Astrocyte (in vitro differentiated cells and primary cell): ENCODE results near the gene TGFB3. TPM values are rescaled to one million over a fixed set of nuclear protein-coding genes. Genes with fewer than 3 reads are reported as not detected.
A peak's percentile ranks its signal among the peaks of the same experiment; 100 is the strongest.

ENCODE experiments used
- DNase-seq: peaks from one replicate; pipeline ENCODE4 v3.0.0-alpha.2; 2010; ENCODE audit warnings: low read depth
- FAIRE-seq: peaks from 2 replicates; lab custom pipeline; 2011; peaks lifted over from hg19 to GRCh38; lab: Jason Lieb, UNC
- H2AFZ ChIP-seq: 2 replicates; pipeline ENCODE4 v1.6.0; 2012; ENCODE audit warnings: low read depth, low read length, inconsistent platforms
- H3K27ac ChIP-seq: 2 replicates; pipeline ENCODE4 v1.5.1; 2011; ENCODE audit warnings: low read depth, low read length, inconsistent platforms
- H3K27me3 ChIP-seq: 2 replicates; pipeline ENCODE4 v1.6.0; 2011; ENCODE audit warnings: low read length, inconsistent platforms; ENCODE audit not compliant: insufficient read depth
- H3K36me3 ChIP-seq: 2 replicates; pipeline ENCODE4 v1.5.1; 2011; ENCODE audit warnings: low read length, inconsistent platforms; ENCODE audit not compliant: insufficient read depth
- H3K4me1 ChIP-seq: 2 replicates; pipeline ENCODE4 v1.5.1; 2011; ENCODE audit warnings: low read length, inconsistent platforms; ENCODE audit not compliant: insufficient read depth
- H3K4me2 ChIP-seq: 2 replicates; pipeline ENCODE4 v1.6.0; 2012; ENCODE audit warnings: low read length, inconsistent platforms
- H3K4me3 ChIP-seq: 2 replicates; pipeline ENCODE4 v1.5.1; 2011; ENCODE audit warnings: low read depth, mild to moderate bottlenecking, low read length, inconsistent platforms; ENCODE audit not compliant: insufficient read depth
- H3K79me2 ChIP-seq: 2 replicates; pipeline ENCODE4 v1.6.0; 2012; ENCODE audit warnings: mild to moderate bottlenecking, low read length, inconsistent platforms; ENCODE audit not compliant: insufficient read depth
- H3K9ac ChIP-seq: 2 replicates; pipeline ENCODE4 v1.6.0; 2012; ENCODE audit warnings: mild to moderate bottlenecking, low read length, inconsistent platforms
- H3K9me3 ChIP-seq: 2 replicates; pipeline ENCODE4 v1.5.1; 2012; ENCODE audit warnings: low read depth, mild to moderate bottlenecking, low read length, inconsistent platforms; ENCODE audit not compliant: insufficient read depth
- H4K20me1 ChIP-seq: 2 replicates; pipeline ENCODE4 v1.6.0; 2012; ENCODE audit warnings: low read length, inconsistent platforms; ENCODE audit not compliant: insufficient read depth
- H3K27ac Mint-ChIP-seq: one replicate; pipeline ENCODE4 v1.8.0; 2021; ENCODE audit warnings: mild to moderate bottlenecking, mixed read lengths; ENCODE audit not compliant: unreplicated experiment
- H3K27me3 Mint-ChIP-seq: one replicate; pipeline ENCODE4 v1.8.0; 2021; ENCODE audit warnings: low read depth, mixed read lengths; ENCODE audit not compliant: unreplicated experiment
- H3K36me3 Mint-ChIP-seq: one replicate; pipeline ENCODE4 v1.8.0; 2021; ENCODE audit warnings: low read depth, mixed read lengths; ENCODE audit not compliant: unreplicated experiment
- H3K4me1 Mint-ChIP-seq: one replicate; pipeline ENCODE4 v1.8.0; 2021; ENCODE audit warnings: low read depth, mixed read lengths; ENCODE audit not compliant: unreplicated experiment
- H3K4me3 Mint-ChIP-seq: one replicate; pipeline ENCODE4 v1.8.0; 2021; ENCODE audit warnings: mild to moderate bottlenecking, moderate library complexity, mixed read lengths; ENCODE audit not compliant: unreplicated experiment
- H3K9me3 Mint-ChIP-seq: one replicate; pipeline ENCODE4 v1.8.0; 2021; ENCODE audit warnings: mild to moderate bottlenecking, mixed read lengths; ENCODE audit not compliant: unreplicated experiment
- CTCF ChIP-seq: IDR thresholded peaks from 2 replicates; pipeline ENCODE4 v1.5.1; 2011; ENCODE audit warnings: low read depth, mild to moderate bottlenecking, inconsistent platforms, low read length, moderate library complexity; ENCODE audit not compliant: insufficient read depth
- EZH2 ChIP-seq: IDR thresholded peaks from 2 replicates; pipeline ENCODE4 v1.6.1; 2012; ENCODE audit warnings: mild to moderate bottlenecking, low read length, inconsistent platforms; ENCODE audit not compliant: insufficient read depth
- total RNA-seq: library from RNA; stranded (reverse); gene quantifications from 2 replicates; pipeline ENCODE4 v1.2.1, GENCODE V29; 2021

The TGFB3 gene
- total RNA-seq, 1 donor from 2014 or later, result 30.5 TPM

- no peaks in the 10 kb centered on the region for H3K27me3 Mint-ChIP-seq
- H3K4me1 Mint-ChIP-seq, result peaks cover 13% of the 10 kb centered on the region
- FAIRE-seq (no peak), DNase-seq (no peak)
- no peak overlapping the region for H3K27ac Mint-ChIP-seq
- no peaks in the 10 kb centered on the region for H3K9me3 Mint-ChIP-seq
- Histone ChIP-seq H3K4me1 (no peaks in the 10 kb centered on the region), H3K9me3 (no peaks in the 10 kb centered on the region), H2AFZ (no peak overlapping the region), H3K36me3 (no peaks in the 10 kb centered on the region), H3K27me3 (no peaks in the 10 kb centered on the region), H3K4me3 (no peak overlapping the region), H3K27ac (no peak overlapping the region), H3K9ac (no peak overlapping the region), H3K4me2 (no peak overlapping the region), H4K20me1 (no peaks in the 10 kb centered on the region), H3K79me2 (no peaks in the 10 kb centered on the region)
- TF ChIP-seq CTCF (no peak), EZH2 (no peak)
- H3K4me3 Mint-ChIP-seq, result no peak overlapping the region
- H3K36me3 Mint-ChIP-seq, result peaks cover 10% of the 10 kb centered on the region
Observed at GRCh38 chr14:75913183-75913582, 68.6 kb downstream of the TGFB3 start.

GRCh38 chr14:75911883-75912282 lies 69.9 kb downstream of the TGFB3 start:
- peak overlapping the region; percentile 44 for H3K27ac Mint-ChIP-seq

More at GRCh38 chr14:75911883-75912282, 69.9 kb downstream of the TGFB3 start:
- Histone ChIP-seq H3K36me3 (no peaks in the 10 kb centered on the region), H3K27me3 (no peaks in the 10 kb centered on the region), H3K4me1 (no peaks in the 10 kb centered on the region), H3K4me2 (no peak overlapping the region), H2AFZ (peak overlapping the region; percentile 40), H3K9me3 (no peaks in the 10 kb centered on the region), H4K20me1 (no peaks in the 10 kb centered on the region), H3K79me2 (no peaks in the 10 kb centered on the region), H3K4me3 (no peak overlapping the region), H3K27ac (no peak overlapping the region), H3K9ac (no peak overlapping the region)
- FAIRE-seq, result no peak
- Mint-ChIP-seq H3K4me1 (peaks cover 13% of the 10 kb centered on the region), H3K9me3 (no peaks in the 10 kb centered on the region), H3K36me3 (peaks cover 9% of the 10 kb centered on the region), H3K4me3 (peak overlapping the region; percentile 72), H3K27me3 (no peaks in the 10 kb centered on the region)
- DNase-seq, result peak; percentile 61
- TF ChIP-seq EZH2 (no peak), CTCF (no peak)
